ENCODE data around the gene EIF2S3. TPM values are rescaled to one million over a fixed set of nuclear protein-coding genes. Genes with fewer than 3 reads are reported as not detected.

The EIF2S3 gene
- total and polyA plus RNA-seq, 10 of the 15 experiments (the other 5 are each of a cell fraction or from before 2014, with no cell fraction given), result 115 to 385 (median 201) TPM

GRCh38 chrX:24098932-24099331 is 44.2 kb downstream of the EIF2S3 start (continued):
- TF ChIP-seq RB1 (IDR thresholded peaks at IDR 0.05; ENCODE audit: borderline replicate concordance) (no peak), ZBED1 (IDR thresholded peaks at IDR 0.05; ENCODE audit: borderline replicate concordance) (no peak), MTA3 (IDR thresholded peaks at IDR 0.05; ENCODE audit: borderline replicate concordance, low read length) (no peak), HSF1 (IDR thresholded peaks at IDR 0.05; ENCODE audit: low read depth, low read length) (no peak)

DNA sequence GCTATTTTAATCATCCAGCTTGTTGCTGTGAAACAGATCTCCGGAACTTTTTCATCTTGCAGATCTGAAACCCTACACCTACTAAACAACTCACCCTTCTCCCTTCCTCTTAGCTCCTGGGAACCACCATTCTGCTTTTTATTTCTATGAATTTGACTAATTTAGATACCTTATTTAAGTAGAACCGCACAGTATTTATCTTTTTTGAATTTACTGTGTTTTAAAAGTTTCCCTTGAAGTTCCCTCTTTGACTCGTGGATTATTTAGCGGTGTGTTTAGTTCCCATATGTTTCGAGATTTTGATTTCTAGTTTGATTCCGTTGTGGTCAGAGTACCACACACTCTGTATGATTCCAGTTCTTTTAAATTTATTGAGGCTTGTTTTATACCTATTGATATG is 44.6 kb downstream of the EIF2S3 start:
- no peaks in the 10 kb centered on the region for H3K27me3 ChIP-seq (replicated peaks in 1 of 2; ENCODE audit: control insufficient read depth in 2 of 2, insufficient read depth in 2 of 2, low read length in 1 of 2)
- peak; percentile 25; the same call in 1 of the 3 replicates for ATAC-seq
- SMC1A ChIA-PET (ENCODE audit: uncharacterized antibody, unreplicated experiment), result interaction anchor here (0.8 to 1.4 kb wide), 3 partner anchors 12 to 154 kb away, joined by 3 to 5 read pairs (median 3); no protein-coding TSS in a partner anchor
- no peaks in the 10 kb centered on the region for H3K4me1 ChIP-seq (ENCODE audit: control insufficient read depth, insufficient read depth, low read length)
- WGBS (ENCODE audit: insufficient coverage, insufficient replicate concordance, low lambda C conversion rate, missing lambda C conversion rate), result 9% methylated on average over 6 of the region's 6 CpGs
- BruUV-seq (replicated peaks), result no TSS peak
- H3K4me2 ChIP-seq (ENCODE audit: control insufficient read depth, insufficient read depth), result 0 out of 2 replicates have a peak overlapping the region, but pooled peaks have one; percentile 48
- no peak for DNase-seq (ENCODE audit: low read depth, low spot score)
- no peaks in the 10 kb centered on the region for H3K36me3 ChIP-seq (ENCODE audit: control insufficient read depth in 2 of 2, insufficient read depth in 2 of 2, low read length in 1 of 2)
- H3K9ac ChIP-seq (ENCODE audit: control insufficient read depth, insufficient read depth, low read length), result no peak overlapping the region
- intact Hi-C loops (cut with micrococcal nuclease; ENCODE audit: unreplicated experiment), result no loop called here
- TF ChIP-seq RAD21 (IDR thresholded peaks at IDR 0.05; ENCODE audit: insufficient read depth, low read depth, low read length) (no peak), ZBED1 (IDR thresholded peaks at IDR 0.05; ENCODE audit: borderline replicate concordance) (no peak), CHD4 (IDR thresholded peaks at IDR 0.05) (no peak), IRF3 (IDR thresholded peaks at IDR 0.05) (no peak), CREM (IDR thresholded peaks at IDR 0.05; ENCODE audit: low read depth) (no peak), SUPT20H (IDR thresholded peaks at IDR 0.05; ENCODE audit: borderline replicate concordance, control insufficient read depth, low read depth, low read length) (no peak), ZNF217 (IDR thresholded peaks at IDR 0.05) (no peak), CBX5 (IDR thresholded peaks at IDR 0.05; ENCODE audit: low read depth) (no peak), PKNOX1 (IDR thresholded peaks at IDR 0.05) (no peak), FOXK2 (IDR thresholded peaks at IDR 0.05) (no peak), NR2F1 (conservative IDR thresholded peaks at IDR 0.05) (no peak), HDAC6 (IDR thresholded peaks at IDR 0.05; ENCODE audit: unreplicated experiment) (no peak), KLF5 (IDR thresholded peaks at IDR 0.05; ENCODE audit: partially characterized antibody) (no peak), NR2C2 (IDR thresholded peaks at IDR 0.05; ENCODE audit: borderline replicate concordance, control insufficient read depth, insufficient read length, low read depth) (no peak)
- TF ChIP-seq, protein P1, sequence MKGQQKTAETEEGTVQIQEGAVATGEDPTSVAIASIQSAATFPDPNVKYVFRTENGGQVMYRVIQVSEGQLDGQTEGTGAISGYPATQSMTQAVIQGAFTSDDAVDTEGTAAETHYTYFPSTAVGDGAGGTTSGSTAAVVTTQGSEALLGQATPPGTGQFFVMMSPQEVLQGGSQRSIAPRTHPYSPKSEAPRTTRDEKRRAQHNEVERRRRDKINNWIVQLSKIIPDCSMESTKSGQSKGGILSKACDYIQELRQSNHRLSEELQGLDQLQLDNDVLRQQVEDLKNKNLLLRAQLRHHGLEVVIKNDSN (IDR thresholded peaks at IDR 0.05; ENCODE audit: borderline replicate concordance, extremely low read length, insufficient read depth, low read depth, low read length), result no peak
- no peaks in the 10 kb centered on the region for H3K9me3 ChIP-seq (replicated peaks; ENCODE audit: control insufficient read depth, insufficient read depth, low read length)
- H3K27ac ChIP-seq (ENCODE audit: control insufficient read depth, insufficient read depth), result no peak overlapping the region
- no peak for FAIRE-seq
- no peak overlapping the region for H3K4me3 ChIP-seq
- H3K79me2 ChIP-seq (ENCODE audit: control insufficient read depth, insufficient read depth, low read length), result no peaks in the 10 kb centered on the region
- in situ Hi-C loops (cut with MboI), result no loop called here
- H4K20me1 ChIP-seq (ENCODE audit: control insufficient read depth, insufficient read depth), result no peaks in the 10 kb centered on the region
- peak overlapping the region; percentile 12; the same call in 1 of the 2 replicates for H2AFZ ChIP-seq (ENCODE audit: control insufficient read depth, low read depth, low read length)
- POLR2A ChIA-PET, result no interaction called here
- CTCF ChIA-PET, result no interaction called here
- RAD21 ChIA-PET (ENCODE audit: unreplicated experiment), result interaction anchor here (0.6 to 1.0 kb wide), 2 partner anchors 34 to 45 kb away, joined by 3 read pairs; partner anchors contain the start of gene EIF2S3
